Superior temporal gyrus (tissue), 1 donor: ENCODE data around the gene DISC1.
A peak's percentile ranks its signal among the peaks of the same experiment; 100 is the strongest.

ENCODE experiments used
- DNase-seq: peaks from one replicate; pipeline ENCODE4 v3.0.0-alpha.2; 2016; ENCODE audit errors: extremely low spot score

DISC1 gene

DNA sequence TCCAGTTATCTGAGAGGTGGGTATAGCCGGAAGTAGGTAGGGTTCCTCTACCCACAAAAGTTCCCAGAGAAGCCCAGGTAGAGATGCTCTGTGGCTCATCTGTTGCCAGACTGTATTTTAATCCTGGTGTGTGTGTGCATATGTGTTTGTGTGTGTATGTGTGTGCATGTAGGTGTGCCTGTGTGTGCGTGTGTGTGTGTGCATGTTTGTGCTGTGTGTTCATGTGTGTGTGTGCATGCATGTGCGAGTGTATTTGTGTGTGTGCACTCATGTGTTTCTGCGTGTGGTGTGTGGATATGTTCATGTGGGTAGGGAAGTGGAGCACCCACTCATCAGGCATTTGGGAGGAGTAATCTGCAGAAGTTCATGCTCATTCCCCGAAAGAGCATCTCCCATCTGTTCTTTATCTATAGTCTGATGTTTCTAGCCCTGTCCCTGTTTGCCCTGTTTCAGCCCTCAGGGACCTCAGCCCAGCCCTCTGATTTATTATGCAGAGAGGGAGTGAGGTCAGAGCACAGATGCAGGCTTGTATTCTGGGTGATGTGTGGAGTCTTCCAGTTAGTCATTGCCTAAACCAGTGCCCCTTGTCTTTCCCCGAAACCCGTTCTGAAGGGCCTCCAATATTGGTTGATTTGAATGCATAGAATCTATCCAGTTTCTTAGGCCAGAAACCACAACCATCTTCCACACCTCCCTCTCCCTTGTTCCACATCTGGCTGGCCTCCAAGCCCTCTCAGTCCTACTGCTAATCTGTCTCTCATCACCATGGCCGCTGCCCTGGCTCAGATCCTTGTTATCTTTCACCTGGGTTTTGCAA, 69.1 kb downstream of the DISC1 start:
- peak; percentile 71 for DNase-seq

DNA sequence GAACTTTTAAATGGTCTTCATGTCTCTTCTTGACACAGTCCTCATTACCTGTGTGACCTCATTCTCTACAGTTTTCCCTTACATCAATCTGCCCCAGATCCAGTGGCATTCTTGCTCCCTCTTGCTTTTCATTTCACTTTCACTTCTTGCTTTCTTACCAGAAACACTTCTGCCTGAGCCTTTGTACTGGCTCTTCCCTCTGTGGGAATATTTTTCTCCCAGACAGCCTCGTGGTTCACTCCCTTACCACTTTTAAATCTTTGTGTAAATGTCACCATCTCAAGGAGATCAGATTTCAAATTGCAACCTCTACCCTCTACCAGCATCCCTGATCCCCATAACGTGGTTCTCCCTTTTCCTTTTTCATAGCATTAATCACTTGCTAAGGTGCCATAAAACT, 73.2 kb downstream of the DISC1 start:
- DNase-seq: no peak

GRCh38 chr1:231701306-231701705, 74.7 kb downstream of the DISC1 start:
- DNase-seq: no peak

- no peak for DNase-seq
These were observed 75.7 kb downstream of the DISC1 start for GRCh38 chr1:231702331-231702730.

- no peak for DNase-seq
These were observed 76.2 kb downstream of the DISC1 start for GRCh38 chr1:231702804-231703203.

DNA sequence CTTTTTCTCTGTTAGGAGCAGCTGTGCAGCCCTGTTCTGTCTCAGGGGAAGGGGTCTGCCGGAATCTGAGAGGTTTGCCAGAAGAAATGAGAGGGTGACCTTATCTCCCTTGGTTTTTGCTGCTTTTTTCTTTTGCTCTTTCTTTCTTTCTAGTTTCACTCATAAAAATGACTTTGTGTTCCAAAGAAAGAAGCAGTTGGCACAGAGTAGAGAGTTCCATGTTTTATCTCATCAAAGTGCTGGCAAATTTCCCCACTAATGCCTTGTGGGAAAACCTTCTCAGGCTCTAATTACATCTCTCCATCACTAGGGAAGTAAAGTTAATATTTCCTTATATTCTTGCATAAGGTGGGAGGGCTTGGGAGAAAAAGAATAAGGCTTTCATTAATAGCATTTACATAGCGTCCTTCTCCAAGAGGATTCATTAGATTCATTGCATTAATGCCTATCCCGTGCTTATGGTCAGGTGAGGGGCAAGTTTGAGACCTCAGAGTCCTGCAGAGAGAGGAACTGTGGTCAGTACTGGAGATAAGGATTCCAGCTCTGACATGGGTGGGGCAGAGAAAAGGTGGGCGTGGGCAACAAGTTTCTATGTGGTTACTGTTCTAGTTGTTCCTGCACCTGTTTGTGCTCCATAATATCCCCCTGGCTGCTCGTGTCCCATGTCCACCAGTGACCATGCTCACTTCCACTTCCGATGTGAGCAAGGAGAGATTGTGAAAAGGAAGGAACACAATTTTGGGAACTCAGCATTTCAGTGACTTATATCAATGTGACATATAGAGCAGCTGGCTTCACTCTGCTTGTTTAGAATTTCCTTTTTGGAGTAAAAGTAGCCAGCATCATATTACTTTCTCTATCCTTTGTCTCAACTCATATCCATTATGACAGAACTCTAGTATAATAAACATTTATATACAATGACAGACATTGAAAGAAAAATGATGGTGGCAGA, 79.5 kb downstream of the DISC1 start:
- DNase-seq: peak; percentile 6

GRCh38 chr1:231706934-231707333, 80.3 kb downstream of the DISC1 start:
- no peak for DNase-seq

DNA sequence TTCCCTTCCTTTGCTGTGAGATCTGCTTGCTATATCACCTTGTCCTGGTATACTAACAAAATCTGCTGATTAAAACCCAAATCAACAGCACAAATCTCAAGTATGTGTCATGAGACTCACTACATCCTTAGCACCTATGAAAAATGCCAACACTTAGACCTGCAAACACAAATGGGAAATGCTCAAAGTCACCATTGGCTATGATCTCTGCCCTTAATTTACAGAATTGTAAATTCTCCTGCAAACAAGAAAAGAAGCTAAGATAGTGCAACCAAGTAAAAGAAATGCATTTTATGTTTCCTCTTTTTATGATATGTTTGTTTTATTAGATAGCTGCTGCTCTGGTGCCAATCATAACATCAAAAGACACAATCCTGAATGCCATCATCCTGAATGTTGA, 80.8 kb downstream of the DISC1 start:
- DNase-seq: no peak

DNA sequence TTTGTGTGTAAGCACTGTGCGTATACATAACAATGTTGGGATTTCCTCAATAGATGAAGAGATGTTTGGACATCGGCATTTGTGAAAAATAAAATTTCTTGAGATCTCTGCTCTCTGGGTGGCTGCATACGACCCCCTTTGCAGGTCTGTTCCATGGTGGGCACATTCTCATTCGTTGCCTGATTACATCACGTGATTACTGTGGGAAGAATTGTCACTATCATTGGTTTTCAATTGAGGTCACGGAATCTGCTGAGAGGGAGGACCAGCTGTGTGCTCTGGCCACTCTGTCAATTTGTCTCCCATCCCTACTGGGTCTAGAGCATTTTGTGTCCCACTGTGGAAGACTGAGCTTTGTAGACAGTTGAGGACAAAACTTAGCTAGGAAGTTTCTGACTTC, 81.8 kb downstream of the DISC1 start:
- DNase-seq: no peak

- DNase-seq: no peak
These were observed 87.8 kb downstream of the DISC1 start for GRCh38 chr1:231714440-231714839.

GRCh38 chr1:231715816-231716722, 89.5 kb downstream of the DISC1 start:
- no peak for DNase-seq

- no peak for DNase-seq
These were observed 90.3 kb downstream of the DISC1 start for GRCh38 chr1:231716879-231717278.

DNA sequence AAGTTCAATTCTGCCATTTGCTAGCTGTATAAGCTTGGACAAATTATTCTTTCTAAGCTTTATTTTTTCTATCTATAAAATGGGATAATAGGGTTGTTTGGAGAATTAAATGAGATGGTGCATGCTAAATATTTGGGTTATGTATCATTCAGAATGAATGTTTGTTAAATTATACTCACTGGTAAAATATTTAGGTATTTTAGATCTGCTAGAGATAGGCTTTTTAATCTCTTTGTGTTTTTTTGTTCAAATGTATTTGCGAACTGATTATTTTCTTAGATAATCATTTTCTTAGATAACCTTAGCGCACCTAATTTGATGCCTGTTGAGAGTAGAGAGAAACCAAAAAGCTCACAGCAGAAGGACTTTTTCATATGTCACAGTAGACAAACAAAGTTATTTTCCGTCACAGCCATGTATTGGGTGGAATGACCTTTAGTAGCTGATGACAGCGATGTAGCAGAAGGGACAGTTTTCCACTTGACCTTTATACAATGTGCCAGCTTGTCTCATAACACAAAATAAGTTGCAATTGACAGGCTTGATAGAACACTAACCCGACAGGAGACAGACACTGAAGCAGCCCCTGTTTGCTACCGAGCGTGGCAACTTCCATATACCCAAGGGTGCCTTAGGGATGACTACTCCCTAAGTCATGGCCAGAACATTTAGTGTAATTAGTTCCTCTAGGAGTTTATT, 93.0 kb downstream of the DISC1 start:
- no peak for DNase-seq

GRCh38 chr1:231720652-231721325, 94.2 kb downstream of the DISC1 start:
- no peak for DNase-seq

GRCh38 chr1:231721436-231721835, 94.8 kb downstream of the DISC1 start:
- DNase-seq: no peak

- no peak for DNase-seq
These were observed 95.8 kb downstream of the DISC1 start for GRCh38 chr1:231722356-231722755.

DNA sequence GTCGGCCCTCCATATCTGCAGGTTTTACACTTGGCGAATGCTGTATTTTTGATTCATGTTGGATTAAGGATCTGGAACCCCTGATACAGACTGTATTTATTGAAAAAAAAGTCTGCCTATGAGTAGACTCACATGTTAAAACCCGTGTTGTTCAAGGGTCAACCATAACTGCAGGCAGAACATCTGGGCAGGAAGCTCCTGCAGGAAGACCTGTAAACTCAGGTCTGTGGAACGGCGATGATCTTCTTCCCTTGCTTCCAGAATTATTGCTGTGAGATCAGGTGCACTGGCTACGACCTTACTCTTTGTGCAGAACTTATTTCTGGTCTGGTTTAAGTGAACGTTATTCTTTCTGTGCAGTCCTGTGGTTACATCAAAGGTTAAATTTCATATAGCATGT, 96.6 kb downstream of the DISC1 start:
- no peak for DNase-seq

DNA sequence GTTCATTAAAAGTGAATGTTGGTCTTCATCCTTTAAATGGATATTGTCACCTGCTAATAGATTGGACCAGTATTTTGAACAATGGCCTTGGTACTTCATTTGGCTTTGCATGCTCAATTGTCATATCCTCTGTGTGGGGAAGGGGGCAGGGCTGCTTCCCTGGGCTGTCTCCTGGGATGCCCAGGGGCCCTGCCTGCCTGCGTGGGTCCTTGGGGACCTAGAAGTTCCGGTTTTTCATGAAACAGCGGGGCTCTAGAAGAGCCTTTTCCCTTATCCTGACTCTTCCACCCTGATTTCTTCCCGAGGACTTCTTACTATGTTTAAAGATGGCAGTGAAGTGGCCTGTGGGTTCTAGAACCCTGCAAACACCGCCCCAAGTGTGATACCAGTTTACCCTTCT, 97.5 kb downstream of the DISC1 start:
- no peak for DNase-seq

DNA sequence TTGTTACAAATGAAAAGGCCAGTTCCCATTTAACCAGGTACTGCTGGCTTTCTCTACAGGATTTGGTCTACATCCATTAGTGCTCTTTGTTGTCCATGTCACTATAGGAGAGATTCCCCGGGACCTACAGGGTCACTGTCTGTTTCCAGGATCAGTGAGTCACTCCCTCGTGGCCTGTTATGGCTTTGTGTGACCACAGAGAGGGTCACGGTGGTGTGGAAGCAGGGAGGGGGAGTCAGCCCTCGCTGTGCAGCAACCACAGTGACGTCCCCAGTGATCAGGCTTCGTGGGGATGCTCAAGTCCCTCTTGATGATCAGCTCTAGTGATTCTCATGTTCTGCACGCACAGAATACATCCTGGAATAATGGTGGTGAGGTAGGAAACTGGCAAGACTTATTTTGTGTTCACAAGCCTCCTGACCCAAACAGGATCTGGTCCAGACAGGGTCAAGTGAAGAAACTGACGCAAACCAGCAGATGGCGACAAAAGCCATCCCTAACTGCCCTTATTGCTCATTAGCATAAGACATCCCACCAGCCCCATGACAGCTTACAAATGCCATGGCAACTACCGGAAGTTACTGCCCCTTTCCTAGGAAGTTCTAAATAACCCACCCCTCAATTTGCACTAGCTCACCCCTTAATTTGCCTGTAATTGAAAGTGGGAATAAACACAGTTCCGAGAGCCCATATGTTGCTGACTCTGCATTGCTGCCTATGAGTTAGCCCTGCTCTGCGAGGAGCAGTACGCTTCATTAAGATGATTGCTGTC, 98.5 kb downstream of the DISC1 start:
- peak; percentile 31 for DNase-seq

GRCh38 chr1:231727171-231727570, 100.6 kb downstream of the DISC1 start:
- DNase-seq: no peak
